ENCODE measurements around the gene AIF1L.
"Not testable (repeated sequence)": the region's sequence is repeated elsewhere in the genome, so short reads cannot be mapped to it uniquely, and the experiment has no call there.

Gene AIF1L

GRCh38 chr9:131125288-131126058, 29.1 kb downstream of the AIF1L start, which contains the start of gene NUP214:
TSS of gene NUP214 (plus strand) at chr9:131125586. CDS start at chr9:131125705, 119 bp downstream.
- peak; percentile 100 for DNase-seq

GRCh38 chr9:131126059-131126426, 29.7 kb downstream of the AIF1L start:
- DNase-seq, result no peak

GRCh38 chr9:131129183-131129582, 32.9 kb downstream of the AIF1L start:
- no peak for DNase-seq

GRCh38 chr9:131138676-131139075, 42.3 kb downstream of the AIF1L start:
- no peak for DNase-seq

- no peak for DNase-seq
Measured at GRCh38 chr9:131140112-131140511, 43.8 kb downstream of the AIF1L start.

GRCh38 chr9:131140550-131140949, 44.2 kb downstream of the AIF1L start:
- no peak for DNase-seq

- no peak for DNase-seq
Measured at GRCh38 chr9:131142160-131142559, 45.8 kb downstream of the AIF1L start.

GRCh38 chr9:131144201-131144600, 47.9 kb downstream of the AIF1L start:
- DNase-seq, result no peak

GRCh38 chr9:131145245-131145644, 48.9 kb downstream of the AIF1L start:
- no peak for DNase-seq

- DNase-seq, result no peak
Measured at GRCh38 chr9:131146186-131146585, 49.9 kb downstream of the AIF1L start.

- DNase-seq, result no peak
Measured at GRCh38 chr9:131148276-131148675, 51.9 kb downstream of the AIF1L start.

- no peak for DNase-seq
Measured at GRCh38 chr9:131148966-131149687, 52.8 kb downstream of the AIF1L start.

GRCh38 chr9:131149688-131150053, 53.3 kb downstream of the AIF1L start:
- no peak for DNase-seq

GRCh38 chr9:131153595-131153994, 57.3 kb downstream of the AIF1L start:
- no peak for DNase-seq

- not testable (repeated sequence) for DNase-seq
Measured at GRCh38 chr9:131158673-131159072, 62.3 kb downstream of the AIF1L start.

- DNase-seq, result no peak
Measured at GRCh38 chr9:131160416-131161112, 64.2 kb downstream of the AIF1L start.

- DNase-seq, result no peak
Measured at GRCh38 chr9:131161585-131161984, 65.3 kb downstream of the AIF1L start.

GRCh38 chr9:131162886-131163285, 66.6 kb downstream of the AIF1L start:
- no peak for DNase-seq

- DNase-seq, result no peak
Measured at GRCh38 chr9:131165523-131165922, 69.2 kb downstream of the AIF1L start.

GRCh38 chr9:131167146-131167692, 70.9 kb downstream of the AIF1L start:
- DNase-seq, result no peak

GRCh38 chr9:131167936-131168335, 71.6 kb downstream of the AIF1L start:
- DNase-seq, result no peak

- DNase-seq, result no peak
Measured at GRCh38 chr9:131169563-131170240, 73.4 kb downstream of the AIF1L start.

Measured in stimulated activated CD8-positive, alpha-beta memory T cell treated with anti-CD3 and anti-CD28 coated beads, Interleukin-4, amount 100 ng/mL, for 48 hours (primary cell).